Neural progenitor cell (in vitro differentiated cells): ENCODE data around the gene MED6. TPM values are rescaled to one million over a fixed set of nuclear protein-coding genes. Genes with fewer than 3 reads are reported as not detected.

ENCODE experiments used
- DNase-seq: peaks from one replicate; pipeline ENCODE4 v3.0.0-alpha.2; 2016; ENCODE audit warnings: low spot score
- H2AFZ ChIP-seq: fragments of 200-600 bp; sonication (generic); replicated peaks from 2 replicates; pipeline ENCODE4 v1.6.1; 2016; ENCODE audit warnings: antibody characterized with exemption
- H3F3A ChIP-seq: fragments of 200-600 bp; sonication (generic); 2 replicates; pipeline ENCODE4 v1.6.1; 2016; ENCODE audit warnings: antibody characterized with exemption, low read depth
- H3K27ac ChIP-seq: fragments of 200-600 bp; sonication (generic); 2 replicates; pipeline ENCODE4 v1.5.1; 2016; ENCODE audit warnings: mild to moderate bottlenecking
- H3K27me3 ChIP-seq: fragments of 200-600 bp; sonication (generic); 2 replicates; pipeline ENCODE4 v1.6.1; 2016; ENCODE audit warnings: mild to moderate bottlenecking, moderate library complexity
- H3K36me3 ChIP-seq: fragments of 200-600 bp; sonication (generic); 2 replicates; pipeline ENCODE4 v1.5.1; 2016
- H3K4me1 ChIP-seq: fragments of 200-600 bp; sonication (generic); 2 replicates; pipeline ENCODE4 v1.6.1; 2016; ENCODE audit warnings: mixed run types
- H3K4me2 ChIP-seq: fragments of 200-600 bp; sonication (generic); 2 replicates; pipeline ENCODE4 v1.6.1; 2016
- H3K4me3 ChIP-seq: fragments of 200-600 bp; sonication (generic); 2 replicates; pipeline ENCODE4 v1.5.1; 2016
- H3K79me2 ChIP-seq: fragments of 200-600 bp; sonication (generic); 2 replicates; pipeline ENCODE4 v1.6.1; 2016; ENCODE audit warnings: low read depth
- H3K9ac ChIP-seq: fragments of 200-600 bp; sonication (generic); 2 replicates; pipeline ENCODE4 v1.6.1; 2016
- H3K9me3 ChIP-seq: fragments of 200-600 bp; sonication (generic); 2 replicates; pipeline ENCODE4 v1.5.1; 2016; ENCODE audit warnings: low read depth
- H4K20me1 ChIP-seq: fragments of 200-600 bp; sonication (generic); 2 replicates; pipeline ENCODE4 v1.6.1; 2016; ENCODE audit warnings: low read depth
- H3K27ac Mint-ChIP-seq: 3 replicates; pipeline ENCODE4 v1.8.0; 2021; ENCODE audit warnings: mixed read lengths
- H3K27me3 Mint-ChIP-seq: 2 replicates; pipeline ENCODE4 v1.8.0; 2022; ENCODE audit warnings: low read depth, mild to moderate bottlenecking, inconsistent platforms, moderate library complexity, mixed read lengths; ENCODE audit not compliant: insufficient read depth
- H3K36me3 Mint-ChIP-seq: 3 replicates; pipeline ENCODE4 v1.8.0; 2021; ENCODE audit warnings: mixed read lengths
- H3K4me1 Mint-ChIP-seq: 3 replicates; pipeline ENCODE4 v1.8.0; 2021; ENCODE audit warnings: mixed read lengths
- H3K4me3 Mint-ChIP-seq: 3 replicates; pipeline ENCODE4 v1.8.0; 2021; ENCODE audit warnings: mild to moderate bottlenecking, moderate library complexity, mixed read lengths
- H3K9me3 Mint-ChIP-seq: 3 replicates; pipeline ENCODE4 v1.8.0; 2020; ENCODE audit warnings: mixed read lengths
- EZH2 ChIP-seq: fragments of 200-600 bp; sonication (generic); IDR thresholded peaks from 2 replicates; pipeline ENCODE4 v1.6.1; 2017; ENCODE audit warnings: antibody characterized with exemption, mild to moderate bottlenecking, moderate library complexity
- EZH2phosphoT487 ChIP-seq: fragments of 200-600 bp; sonication (generic); IDR thresholded peaks from 2 replicates; pipeline ENCODE4 v1.6.1; 2017; ENCODE audit warnings: antibody characterized with exemption
- total RNA-seq: library from RNA; depleted of rRNA; stranded (reverse); fragments of >200 nt; gene quantifications from 2 replicates; pipeline ENCODE4 v1.2.3, GENCODE V29; 2015; ENCODE audit warnings: low replicate concordance
- TF ChIP-seq, protein P1 (sequence below): fragments of 200-600 bp; sonication (generic); IDR thresholded peaks from 2 replicates; pipeline ENCODE4 v1.5.1; 2017; ENCODE audit warnings: antibody characterized with exemption, mild to moderate bottlenecking

Gene MED6
- total RNA-seq, 1 donor from 2014 or later, result 82.0 TPM

DNA sequence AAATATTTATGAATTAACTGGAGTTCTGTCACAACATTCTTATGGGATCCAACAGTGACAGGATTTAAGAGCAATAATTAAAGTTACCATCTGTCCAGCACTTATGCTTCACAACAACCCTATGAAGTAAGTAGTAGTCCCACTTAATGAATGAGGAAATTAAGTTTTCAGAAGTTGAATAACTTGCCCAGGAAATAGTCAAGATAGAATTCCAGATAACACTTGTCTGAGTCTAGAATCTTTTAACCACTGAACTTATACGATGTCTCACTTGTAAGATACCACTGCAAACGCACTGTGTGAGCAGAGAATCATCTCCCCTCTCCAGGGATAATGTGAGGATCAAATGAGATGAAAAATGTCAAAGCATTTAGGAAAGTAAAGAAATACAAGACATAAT, 38.0 kb upstream of the MED6 start:
- H3F3A ChIP-seq, result peaks cover 15% of the 10 kb centered on the region
- peaks cover 3% of the 10 kb centered on the region for H3K36me3 Mint-ChIP-seq
- no peak overlapping the region for H3K27ac ChIP-seq
- no peak overlapping the region for H3K4me3 Mint-ChIP-seq
- peaks cover 7% of the 10 kb centered on the region for H4K20me1 ChIP-seq
- peaks cover 40% of the 10 kb centered on the region for H3K27me3 ChIP-seq
- no peak overlapping the region for H3K4me3 ChIP-seq
- H2AFZ ChIP-seq, result no peak overlapping the region
- peaks cover 23% of the 10 kb centered on the region for H3K4me1 Mint-ChIP-seq
- H3K9ac ChIP-seq, result no peak overlapping the region
- peaks cover 8% of the 10 kb centered on the region for H3K4me1 ChIP-seq
- no peak overlapping the region for H3K4me2 ChIP-seq
- no peak for DNase-seq
- no peaks in the 10 kb centered on the region for H3K9me3 ChIP-seq
- TF ChIP-seq EZH2phosphoT487 (no peak), EZH2 (no peak)
- TF ChIP-seq, protein P1, sequence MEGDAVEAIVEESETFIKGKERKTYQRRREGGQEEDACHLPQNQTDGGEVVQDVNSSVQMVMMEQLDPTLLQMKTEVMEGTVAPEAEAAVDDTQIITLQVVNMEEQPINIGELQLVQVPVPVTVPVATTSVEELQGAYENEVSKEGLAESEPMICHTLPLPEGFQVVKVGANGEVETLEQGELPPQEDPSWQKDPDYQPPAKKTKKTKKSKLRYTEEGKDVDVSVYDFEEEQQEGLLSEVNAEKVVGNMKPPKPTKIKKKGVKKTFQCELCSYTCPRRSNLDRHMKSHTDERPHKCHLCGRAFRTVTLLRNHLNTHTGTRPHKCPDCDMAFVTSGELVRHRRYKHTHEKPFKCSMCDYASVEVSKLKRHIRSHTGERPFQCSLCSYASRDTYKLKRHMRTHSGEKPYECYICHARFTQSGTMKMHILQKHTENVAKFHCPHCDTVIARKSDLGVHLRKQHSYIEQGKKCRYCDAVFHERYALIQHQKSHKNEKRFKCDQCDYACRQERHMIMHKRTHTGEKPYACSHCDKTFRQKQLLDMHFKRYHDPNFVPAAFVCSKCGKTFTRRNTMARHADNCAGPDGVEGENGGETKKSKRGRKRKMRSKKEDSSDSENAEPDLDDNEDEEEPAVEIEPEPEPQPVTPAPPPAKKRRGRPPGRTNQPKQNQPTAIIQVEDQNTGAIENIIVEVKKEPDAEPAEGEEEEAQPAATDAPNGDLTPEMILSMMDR, result no peak
- H3K36me3 ChIP-seq, result no peaks in the 10 kb centered on the region
- H3K79me2 ChIP-seq, result peaks cover 13% of the 10 kb centered on the region
- no peak overlapping the region for H3K27ac Mint-ChIP-seq
- peaks cover 7% of the 10 kb centered on the region for H3K27me3 Mint-ChIP-seq
- peaks cover 5% of the 10 kb centered on the region for H3K9me3 Mint-ChIP-seq

DNA sequence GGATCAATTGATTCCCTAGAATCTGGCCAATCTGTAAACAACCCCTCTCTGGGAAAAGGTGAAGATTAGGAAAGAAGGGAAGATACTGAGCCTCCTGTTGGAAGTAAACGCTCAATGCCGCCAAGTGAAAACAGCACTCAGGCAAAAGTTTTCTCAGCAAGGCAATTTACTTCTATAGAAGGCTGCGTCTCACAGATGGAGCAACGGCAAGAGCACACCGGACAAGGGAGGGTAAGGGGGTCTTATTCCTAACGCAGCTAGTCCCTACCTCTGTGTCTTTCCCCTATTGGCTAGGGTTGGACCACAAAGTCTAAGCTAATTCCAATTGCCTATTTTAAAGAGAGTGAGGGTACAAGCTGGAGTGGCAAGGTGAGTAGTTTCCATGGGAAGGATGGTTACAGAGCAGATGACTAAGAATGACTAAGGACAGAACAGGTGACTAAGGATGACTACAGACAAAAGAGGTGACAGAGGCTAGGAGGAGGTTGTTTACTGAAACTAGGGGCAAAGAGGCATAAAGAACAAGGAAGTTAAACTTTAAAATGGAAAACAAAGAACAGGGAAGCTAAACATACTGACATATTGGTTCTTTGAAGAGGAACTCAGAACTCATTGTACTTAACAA, 35.6 kb upstream of the MED6 start:
- Histone ChIP-seq H3K4me3 (no peak overlapping the region), H3K4me1 (no peaks in the 10 kb centered on the region), H3F3A (peaks cover 12% of the 10 kb centered on the region), H3K27ac (no peak overlapping the region), H3K36me3 (no peaks in the 10 kb centered on the region), H3K9ac (no peak overlapping the region), H3K27me3 (peaks cover 22% of the 10 kb centered on the region), H2AFZ (no peak overlapping the region), H3K4me2 (no peak overlapping the region), H3K9me3 (no peaks in the 10 kb centered on the region), H3K79me2 (no peaks in the 10 kb centered on the region), H4K20me1 (no peaks in the 10 kb centered on the region)
- no peak for DNase-seq
- TF ChIP-seq, protein P1, result no peak
- TF ChIP-seq EZH2 (no peak), EZH2phosphoT487 (no peak)
- H3K4me3 Mint-ChIP-seq, result no peak overlapping the region
- no peak overlapping the region for H3K27ac Mint-ChIP-seq
- peaks cover 12% of the 10 kb centered on the region for H3K4me1 Mint-ChIP-seq
- H3K36me3 Mint-ChIP-seq, result peaks cover 3% of the 10 kb centered on the region
- H3K27me3 Mint-ChIP-seq, result peaks cover 7% of the 10 kb centered on the region
- peaks cover 5% of the 10 kb centered on the region for H3K9me3 Mint-ChIP-seq

DNA sequence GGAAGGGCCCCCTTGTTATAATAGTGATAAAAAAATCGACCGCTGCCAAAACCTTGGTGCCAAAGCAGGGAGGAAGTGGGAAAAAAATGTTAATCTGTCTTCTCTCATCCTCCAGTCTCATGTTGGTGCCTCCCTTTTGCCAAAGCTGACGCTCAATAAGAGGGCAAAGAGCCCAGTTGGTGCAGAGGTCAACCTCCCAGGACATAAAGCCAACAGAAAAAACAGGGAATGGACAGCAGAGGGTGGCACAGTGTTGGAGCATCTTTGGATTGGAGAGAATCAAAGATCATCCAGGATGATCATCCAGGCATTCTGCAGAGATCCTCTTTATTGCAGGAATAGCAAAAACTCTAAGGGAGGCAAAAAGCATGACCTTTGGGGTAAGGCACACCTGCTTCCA, 31.5 kb upstream of the MED6 start:
- H3K27ac ChIP-seq, result no peak overlapping the region
- H3K4me1 Mint-ChIP-seq, result no peaks in the 10 kb centered on the region
- H3F3A ChIP-seq, result no peaks in the 10 kb centered on the region
- H3K4me3 Mint-ChIP-seq, result no peak overlapping the region
- peaks cover 12% of the 10 kb centered on the region for H3K9me3 Mint-ChIP-seq
- H3K9ac ChIP-seq, result no peak overlapping the region
- no peak overlapping the region for H3K27ac Mint-ChIP-seq
- H3K36me3 Mint-ChIP-seq, result peaks cover 3% of the 10 kb centered on the region
- TF ChIP-seq EZH2 (no peak), EZH2phosphoT487 (no peak)
- TF ChIP-seq, protein P1, result no peak
- no peak for DNase-seq
- H3K36me3 ChIP-seq, result peaks cover 8% of the 10 kb centered on the region
- H3K9me3 ChIP-seq, result peaks cover 7% of the 10 kb centered on the region
- H4K20me1 ChIP-seq, result no peaks in the 10 kb centered on the region
- no peaks in the 10 kb centered on the region for H3K27me3 ChIP-seq
- H3K4me3 ChIP-seq, result no peak overlapping the region
- H3K79me2 ChIP-seq, result no peaks in the 10 kb centered on the region
- H3K4me2 ChIP-seq, result no peak overlapping the region
- no peak overlapping the region for H2AFZ ChIP-seq
- peaks cover 4% of the 10 kb centered on the region for H3K27me3 Mint-ChIP-seq
- H3K4me1 ChIP-seq, result no peaks in the 10 kb centered on the region
